Prostate gland (tissue), 2 donors: ENCODE measurements around the gene DDX17. TPM values are rescaled to one million over a fixed set of nuclear protein-coding genes. Genes with fewer than 3 reads are reported as not detected.

Experiments used
- DNase-seq: peaks from one replicate; pipeline ENCODE4 v3.0.0-alpha.2; 2019; ENCODE audit warnings: low spot score
- H3K27ac ChIP-seq, 2 donors: fragments of 200-600 bp; sonication (generic); 2 replicates each; pipeline ENCODE4 v1.5.1; 2017 to 2019
- H3K27me3 ChIP-seq: fragments of 200-600 bp; sonication (generic); replicated peaks from 2 replicates; pipeline ENCODE4 v1.5.1; 2019; ENCODE audit not compliant: insufficient read depth
- H3K36me3 ChIP-seq, 2 donors: fragments of 200-600 bp; sonication (generic); 1 replicate in 1 of 2; 2 replicates in 1 of 2; pipeline versions ENCODE4 v1.5.1 to v1.8.1; 2017 to 2019
- H3K4me1 ChIP-seq: fragments of 200-600 bp; sonication (generic); replicated peaks from 2 replicates; pipeline ENCODE4 v1.5.1; 2019
- H3K4me3 ChIP-seq, 2 donors: fragments of 200-600 bp; sonication (generic); 2 replicates each; pipeline ENCODE4 v1.5.1; 2017 to 2019
- H3K9me3 ChIP-seq: fragments of 200-600 bp; sonication (generic); 2 replicates; pipeline ENCODE4 v1.5.1; 2017
- POLR2A ChIP-seq: fragments of 450-650 bp; IDR thresholded peaks from one replicate; pipeline ENCODE4 v1.6.1; 2016; ENCODE audit warnings: antibody characterized with exemption, mild to moderate bottlenecking
- POLR2AphosphoS5 ChIP-seq: sonication (generic); formaldehyde crosslinking; IDR thresholded peaks from one replicate; pipeline ENCODE4 v1.6.1; 2017; ENCODE audit warnings: antibody characterized with exemption
- WGBS: methylation state at CpG from one replicate; pipeline ENCODE4 v1.1.5; 2018; 5-methylcytosine and 5-hydroxymethylcytosine counted together
- intact Hi-C: fragments of 100-400 bp; cut with DNase I; formaldehyde crosslinking; loops from one replicate; pipeline ENCODE4 v1.14.2; 2022
- total RNA-seq, 2 donors: library from RNA; depleted of rRNA; stranded (reverse); fragments of >200 nt; gene quantifications; one replicate each; pipeline ENCODE4 v1.1.0, GENCODE V29; 2016
- TF ChIP-seq, protein P1 (sequence below), 4 experiments: fragments of 200-600 bp in 2 of 4; fragments of 450-650 bp in 2 of 4; sonication (generic) in 2 of 4; IDR thresholded peaks; 1 replicate in 3 of 4; 2 replicates in 1 of 4; pipeline ENCODE4 v1.5.1; 2016 to 2019; ENCODE audit warnings: antibody characterized with exemption in 4 of 4, mild to moderate bottlenecking in 2 of 4, moderate library complexity in 2 of 4

Gene DDX17
- total RNA-seq, 2 donors from 2014 or later, result 374 to 600 TPM

DNA sequence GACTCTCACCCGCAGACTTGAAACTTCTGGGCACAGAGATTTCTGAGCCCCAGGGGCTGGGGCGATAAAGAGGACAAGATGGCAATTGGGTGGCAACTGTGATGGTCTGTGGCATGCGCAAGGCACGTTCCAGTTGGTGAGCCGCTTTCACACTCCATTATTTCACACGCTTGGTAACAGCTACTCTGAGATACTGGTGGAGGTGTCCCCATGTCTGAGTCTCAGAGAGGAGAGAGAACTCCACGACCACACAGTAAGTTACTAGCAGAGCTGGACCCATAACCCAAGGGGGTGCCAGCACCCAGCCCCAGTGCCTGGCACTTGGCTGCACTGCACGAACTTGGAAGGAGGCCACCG, 45.1 kb downstream of the DDX17 start:
- Histone ChIP-seq H3K27ac (no peak overlapping the region), H3K4me1 (no peaks in the 10 kb centered on the region), H3K27me3 (no peaks in the 10 kb centered on the region), H3K4me3 (no peak overlapping the region), H3K36me3 (no peaks in the 10 kb centered on the region), H3K9me3 (no peaks in the 10 kb centered on the region)
- WGBS, result 44% methylated on average over 9 of the region's 9 CpGs
- intact Hi-C loops, result no loop called here
- no peak for DNase-seq
- TF ChIP-seq POLR2A, result no peak
- TF ChIP-seq POLR2AphosphoS5, result no peak
- TF ChIP-seq, protein P1, sequence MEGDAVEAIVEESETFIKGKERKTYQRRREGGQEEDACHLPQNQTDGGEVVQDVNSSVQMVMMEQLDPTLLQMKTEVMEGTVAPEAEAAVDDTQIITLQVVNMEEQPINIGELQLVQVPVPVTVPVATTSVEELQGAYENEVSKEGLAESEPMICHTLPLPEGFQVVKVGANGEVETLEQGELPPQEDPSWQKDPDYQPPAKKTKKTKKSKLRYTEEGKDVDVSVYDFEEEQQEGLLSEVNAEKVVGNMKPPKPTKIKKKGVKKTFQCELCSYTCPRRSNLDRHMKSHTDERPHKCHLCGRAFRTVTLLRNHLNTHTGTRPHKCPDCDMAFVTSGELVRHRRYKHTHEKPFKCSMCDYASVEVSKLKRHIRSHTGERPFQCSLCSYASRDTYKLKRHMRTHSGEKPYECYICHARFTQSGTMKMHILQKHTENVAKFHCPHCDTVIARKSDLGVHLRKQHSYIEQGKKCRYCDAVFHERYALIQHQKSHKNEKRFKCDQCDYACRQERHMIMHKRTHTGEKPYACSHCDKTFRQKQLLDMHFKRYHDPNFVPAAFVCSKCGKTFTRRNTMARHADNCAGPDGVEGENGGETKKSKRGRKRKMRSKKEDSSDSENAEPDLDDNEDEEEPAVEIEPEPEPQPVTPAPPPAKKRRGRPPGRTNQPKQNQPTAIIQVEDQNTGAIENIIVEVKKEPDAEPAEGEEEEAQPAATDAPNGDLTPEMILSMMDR (IDR thresholded peaks at IDR 0.05), result no peak

DNA sequence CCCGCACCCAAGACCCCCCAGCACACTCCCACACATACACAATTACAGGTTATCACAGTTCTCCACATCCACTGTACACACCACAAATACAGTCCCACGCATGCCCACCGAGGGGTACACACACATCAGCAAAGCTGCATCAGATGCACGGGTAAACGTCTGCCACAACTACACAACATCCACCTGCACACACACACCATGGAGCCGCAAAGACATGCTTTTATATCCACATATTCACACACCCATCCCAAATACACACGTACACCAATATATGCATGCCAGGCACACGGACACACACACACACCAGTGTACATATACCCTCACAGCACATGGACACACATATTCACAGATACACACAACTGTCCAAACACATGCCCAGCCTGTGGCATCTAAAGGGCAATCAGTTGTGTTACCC, 45.7 kb downstream of the DDX17 start:
- H3K4me3 ChIP-seq, result no peak overlapping the region
- no peaks in the 10 kb centered on the region for H3K4me1 ChIP-seq
- 59% methylated on average over 8 of the region's 8 CpGs for WGBS
- H3K36me3 ChIP-seq, result no peaks in the 10 kb centered on the region
- no peaks in the 10 kb centered on the region for H3K9me3 ChIP-seq
- intact Hi-C loops, result no loop called here
- no peak for DNase-seq
- no peaks in the 10 kb centered on the region for H3K27me3 ChIP-seq
- TF ChIP-seq, protein P1 (IDR thresholded peaks at IDR 0.05), result no peak
- no peak for TF ChIP-seq POLR2A
- no peak for TF ChIP-seq POLR2AphosphoS5
- no peak overlapping the region for H3K27ac ChIP-seq

DNA sequence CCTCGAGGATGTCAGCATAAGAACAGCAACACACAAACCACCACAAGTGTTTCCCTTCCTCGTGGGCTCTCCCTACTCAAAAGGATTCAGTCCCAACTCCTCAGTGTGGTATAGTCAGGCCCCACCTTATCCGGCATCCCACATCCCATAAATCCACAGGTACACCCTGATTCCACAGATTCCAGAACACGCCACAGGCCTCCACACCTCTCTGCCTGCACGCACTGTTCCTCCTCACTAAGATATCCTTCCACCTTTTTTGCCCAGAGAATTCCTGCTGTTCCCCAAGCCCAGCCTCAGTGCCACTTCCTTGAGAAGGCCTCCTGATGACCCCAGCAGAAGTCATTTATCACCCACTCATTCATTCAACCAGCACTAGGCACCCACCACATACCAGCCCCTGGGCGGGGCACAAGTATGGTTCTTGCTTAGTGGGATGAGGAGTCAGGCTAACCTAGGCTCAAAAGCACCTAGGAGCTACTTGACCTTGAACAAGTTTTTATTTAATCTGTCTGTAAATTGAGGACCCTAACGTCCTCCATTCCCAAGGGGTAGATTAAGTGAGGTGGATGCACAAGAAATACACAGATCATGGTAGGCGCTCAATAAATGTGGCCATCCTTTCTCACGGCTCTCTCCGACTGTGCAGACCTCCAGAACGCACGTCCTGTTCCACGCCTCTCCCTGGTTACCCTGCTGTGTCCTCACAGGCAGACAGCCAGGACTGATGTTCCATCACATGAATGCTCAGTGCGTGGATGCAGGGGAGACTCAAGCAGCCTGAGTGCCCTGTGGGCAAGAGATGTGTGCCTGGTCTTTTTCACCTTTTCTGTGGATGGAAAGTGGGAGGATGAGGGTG, 49.0 kb downstream of the DDX17 start:
- Histone ChIP-seq H3K27me3 (no peaks in the 10 kb centered on the region), H3K36me3 (no peaks in the 10 kb centered on the region), H3K27ac (no peak overlapping the region), H3K9me3 (no peaks in the 10 kb centered on the region), H3K4me1 (no peaks in the 10 kb centered on the region), H3K4me3 (no peak overlapping the region)
- intact Hi-C loops, result no loop called here
- 85% methylated on average over 14 of the region's 14 CpGs for WGBS
- TF ChIP-seq POLR2A (no peak), POLR2AphosphoS5 (no peak)
- TF ChIP-seq, protein P1 (IDR thresholded peaks at IDR 0.05), result no peak
- no peak for DNase-seq

DNA sequence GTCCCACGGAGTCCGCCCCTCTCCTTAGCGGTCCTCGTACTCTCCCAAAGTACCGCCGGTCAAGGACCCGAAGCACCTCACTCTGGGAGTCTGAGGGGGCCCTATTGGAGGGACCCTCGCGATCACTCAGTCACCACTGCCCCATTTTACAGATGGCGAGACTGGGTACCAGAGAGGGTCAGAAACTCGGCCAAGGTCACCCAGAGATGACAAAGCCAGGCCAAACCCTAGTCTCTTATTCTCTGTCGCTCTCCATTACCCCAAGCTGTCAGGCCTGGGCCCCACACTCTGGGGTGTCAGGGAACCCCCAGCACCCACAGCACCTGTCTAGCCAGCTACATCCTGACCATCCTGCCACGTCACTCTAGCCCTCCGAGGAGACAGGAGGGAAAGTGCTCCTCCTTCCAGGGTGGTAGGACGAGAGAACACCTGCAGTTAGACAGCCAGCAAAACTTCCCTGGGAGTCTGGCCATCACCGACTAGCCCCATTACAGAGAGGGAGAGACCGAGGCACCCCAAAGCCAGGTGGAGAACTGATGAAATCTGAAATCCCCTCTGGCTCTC, 49.8 kb downstream of the DDX17 start:
- Histone ChIP-seq H3K9me3 (no peaks in the 10 kb centered on the region), H3K4me1 (no peaks in the 10 kb centered on the region), H3K36me3 (no peaks in the 10 kb centered on the region), H3K27me3 (no peaks in the 10 kb centered on the region), H3K27ac (no peak overlapping the region), H3K4me3 (peak overlapping the region in 1 of 2 donors; percentile 23)
- DNase-seq, result no peak
- WGBS, result 61% methylated on average over 17 of the region's 17 CpGs
- intact Hi-C loops, result no loop called here
- TF ChIP-seq POLR2A, result no peak
- no peak for TF ChIP-seq POLR2AphosphoS5
- TF ChIP-seq, protein P1 (IDR thresholded peaks at IDR 0.05), result no peak
